Gastroesophageal sphincter (tissue), 3 donors: ENCODE results near the gene CCDC57.

Source experiments
- CTCF ChIP-seq, 4 experiments: fragments of 200-600 bp in 2 of 4; fragments of 450-650 bp in 2 of 4; sonication (generic) in 1 of 4; IDR thresholded peaks; one replicate each; pipeline ENCODE4 v1.5.1; 2017 to 2019; ENCODE audit warnings: antibody characterized with exemption in 4 of 4, mild to moderate bottlenecking in 2 of 4, moderate library complexity in 2 of 4
- EP300 ChIP-seq: sonication (generic); formaldehyde crosslinking; IDR thresholded peaks from one replicate; pipeline ENCODE4 v1.6.1; 2017; ENCODE audit warnings: antibody characterized with exemption, mild to moderate bottlenecking
- POLR2A ChIP-seq, 2 donors: fragments of 450-650 bp; IDR thresholded peaks; one replicate each; pipeline ENCODE4 v1.6.1; 2017; ENCODE audit warnings: antibody characterized with exemption in 2 of 2, mild to moderate bottlenecking in 2 of 2, moderate library complexity in 1 of 2
- POLR2AphosphoS5 ChIP-seq: sonication (generic); formaldehyde crosslinking; IDR thresholded peaks from one replicate; pipeline ENCODE4 v1.6.1; 2017; ENCODE audit warnings: antibody characterized with exemption

DNA sequence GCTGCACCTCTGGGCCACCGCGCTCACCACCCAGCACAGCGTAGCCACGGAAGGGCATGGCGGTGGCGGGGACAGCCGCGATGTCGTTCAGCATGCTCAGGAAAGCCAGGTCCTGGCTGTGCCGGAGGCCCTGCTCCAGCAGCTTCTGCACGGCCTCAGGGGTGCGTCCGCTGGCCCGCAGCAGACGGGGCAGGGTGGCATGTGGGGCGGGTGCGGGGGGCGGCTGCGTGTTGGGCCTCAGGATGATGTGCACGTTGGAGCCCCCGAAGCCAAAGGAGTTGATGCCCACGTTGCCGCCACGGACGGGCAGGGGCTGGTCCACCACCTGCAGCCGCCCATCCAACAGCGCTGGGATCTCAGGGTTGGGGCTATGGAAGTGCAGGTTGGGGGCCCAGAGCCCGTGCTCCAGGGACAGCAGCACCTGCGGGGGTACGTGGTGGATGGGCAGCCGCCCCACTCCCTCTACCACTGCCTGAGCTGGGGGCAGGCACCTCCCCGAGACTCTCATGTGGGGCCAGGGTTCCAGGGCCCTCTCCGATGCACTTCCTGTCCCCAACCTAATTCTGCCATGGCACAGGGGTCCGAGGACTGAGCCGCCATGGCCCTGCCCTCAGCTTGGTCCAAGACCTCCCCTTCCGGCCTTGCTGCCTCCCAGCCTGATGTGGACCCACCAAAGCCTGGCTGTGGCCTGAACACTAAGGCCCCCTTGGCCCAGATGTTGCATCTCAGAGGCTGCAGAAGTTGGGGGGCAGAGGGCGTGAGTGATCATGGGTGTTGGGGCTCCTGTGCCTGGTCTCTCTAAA lies 121.2 kb downstream of the CCDC57 start:
- TF ChIP-seq CTCF (IDR thresholded peaks at IDR 0.05) (no peak), POLR2AphosphoS5 (no peak), POLR2A (IDR thresholded peaks at IDR 0.05) (no peak), EP300 (no peak)
